HG03175 (cell line): ENCODE results near the gene ARHGAP27.
"Not testable (repeated sequence)": the region's sequence is repeated elsewhere in the genome, so short reads cannot be mapped to it uniquely, and the experiment has no call there.

ENCODE experiments used
- ATAC-seq: cut with Tn5 transposase; IDR thresholded peaks from one replicate; pipeline ENCODE4 v1.9.1; 2021; ENCODE audit warnings: mild to moderate bottlenecking, moderate library complexity; ENCODE audit not compliant: unreplicated experiment

The ARHGAP27 gene

DNA sequence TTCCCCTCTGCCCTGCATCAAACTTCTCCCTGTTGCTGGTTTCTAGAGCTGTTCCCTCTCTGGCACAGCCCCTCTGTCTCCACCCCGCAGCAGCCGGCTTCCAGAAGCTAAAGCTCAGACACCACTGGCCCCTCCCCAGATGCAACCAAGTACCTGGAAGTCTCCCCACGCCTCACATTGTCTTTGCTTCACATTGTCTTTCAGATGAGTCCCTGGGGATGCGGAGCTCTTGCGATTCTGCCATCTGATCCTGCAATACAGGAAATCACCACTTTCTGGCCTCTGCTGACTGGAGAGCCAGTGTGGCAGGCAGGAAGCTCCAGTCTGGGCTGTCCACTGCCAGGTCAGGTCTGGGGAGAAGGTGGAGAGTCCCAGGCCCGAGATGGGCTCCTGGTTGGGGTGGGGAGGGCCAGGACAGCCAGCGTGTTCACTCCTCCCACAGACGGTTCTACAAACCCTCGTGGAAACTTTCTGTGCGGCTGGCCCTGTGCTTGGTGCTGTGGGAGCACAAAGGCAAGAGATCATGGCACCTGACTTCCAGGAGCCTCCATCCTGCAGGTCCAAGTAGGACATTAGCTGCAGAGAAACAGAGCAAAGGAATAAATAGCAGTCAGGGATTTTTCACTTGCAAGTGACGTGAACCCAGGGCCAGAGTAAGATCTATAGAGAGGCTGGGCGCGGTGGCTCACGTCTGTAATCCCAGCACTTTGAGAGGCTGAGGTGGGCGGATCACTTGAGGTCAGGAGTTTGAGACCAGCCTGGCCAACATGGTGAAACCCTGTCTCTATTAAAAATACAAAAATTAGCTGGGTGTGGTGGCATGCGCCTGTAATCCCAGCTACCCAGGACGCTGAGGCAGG, 67.9 kb downstream of the ARHGAP27 start:
- ATAC-seq = no peak

DNA sequence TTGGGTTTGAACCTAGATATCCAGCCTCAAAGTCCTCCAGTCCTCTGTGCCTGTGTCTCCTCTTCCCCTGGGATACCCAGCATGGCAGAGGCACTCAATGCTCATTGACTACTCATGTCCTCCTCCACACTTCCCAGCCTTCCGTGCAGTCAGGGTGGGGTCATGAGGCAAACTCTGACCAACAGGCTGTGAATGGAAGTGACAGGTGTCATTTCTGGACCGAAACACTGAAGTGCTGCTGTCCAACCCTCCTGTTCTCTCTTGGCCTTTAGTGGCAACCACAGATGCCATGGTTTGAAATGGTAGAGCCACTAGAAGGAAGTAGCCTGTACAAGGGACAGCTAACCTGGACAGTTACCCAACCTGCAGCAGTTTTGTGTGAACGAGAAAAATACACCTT, 69.2 kb downstream of the ARHGAP27 start:
- ATAC-seq = no peak

- no peak for ATAC-seq
These were observed 70.7 kb downstream of the ARHGAP27 start for GRCh38 chr17:45361976-45362375.

- no peak for ATAC-seq
These were observed 71.2 kb downstream of the ARHGAP27 start for GRCh38 chr17:45361451-45361850.

DNA sequence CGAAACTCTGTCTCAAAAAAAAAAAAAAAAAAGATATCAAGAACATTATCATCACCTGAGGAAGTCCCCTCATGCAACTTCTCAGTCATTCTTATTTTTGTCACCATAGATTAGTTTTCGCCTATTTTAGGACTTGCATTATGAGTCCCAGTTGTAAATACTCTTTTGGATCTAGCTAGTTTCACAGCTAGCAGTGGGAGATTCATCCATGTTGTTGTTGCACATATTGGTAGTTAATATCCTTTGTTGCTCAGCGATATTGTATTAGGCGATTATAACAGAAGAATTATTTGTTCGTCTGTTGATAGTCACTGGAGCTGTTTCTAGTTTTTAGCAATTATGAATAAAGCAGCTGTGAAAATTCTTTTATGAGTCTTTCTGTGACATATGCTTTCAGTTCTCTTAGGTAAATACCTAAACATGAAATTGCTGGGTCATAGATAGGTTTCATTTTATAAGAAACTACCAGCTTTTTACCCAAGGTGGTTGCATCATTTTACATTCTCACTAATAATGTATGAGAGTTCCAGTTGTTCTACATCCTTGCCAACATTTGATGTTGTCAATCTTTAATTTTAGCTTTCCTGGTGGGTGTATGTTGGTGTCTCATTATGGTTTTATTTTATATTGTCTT, 75.2 kb downstream of the ARHGAP27 start:
- ATAC-seq = no peak

DNA sequence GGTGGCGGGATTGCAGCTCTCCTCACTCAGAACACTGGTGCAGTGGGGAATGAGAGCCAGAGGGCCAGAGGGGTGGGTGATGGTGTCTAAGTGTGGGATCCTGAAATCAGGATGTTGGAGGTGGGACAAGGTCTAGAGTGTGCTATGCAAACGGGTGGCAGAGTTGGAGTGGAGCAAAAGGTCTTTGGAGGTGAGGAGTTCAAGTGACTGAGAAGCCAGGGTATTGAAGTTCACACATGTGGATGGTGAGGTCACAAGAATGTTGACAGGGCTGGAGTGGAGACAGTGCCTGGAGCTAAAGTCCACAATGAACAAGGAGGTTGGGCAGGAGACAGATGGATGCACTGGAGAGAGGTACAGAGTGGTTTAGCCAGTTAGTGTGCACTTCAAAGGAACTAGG, 77.6 kb downstream of the ARHGAP27 start:
- ATAC-seq = no peak

GRCh38 chr17:45353043-45353442, 79.6 kb downstream of the ARHGAP27 start:
- ATAC-seq = no peak

GRCh38 chr17:45351831-45352230, 80.8 kb downstream of the ARHGAP27 start:
- ATAC-seq = no peak

DNA sequence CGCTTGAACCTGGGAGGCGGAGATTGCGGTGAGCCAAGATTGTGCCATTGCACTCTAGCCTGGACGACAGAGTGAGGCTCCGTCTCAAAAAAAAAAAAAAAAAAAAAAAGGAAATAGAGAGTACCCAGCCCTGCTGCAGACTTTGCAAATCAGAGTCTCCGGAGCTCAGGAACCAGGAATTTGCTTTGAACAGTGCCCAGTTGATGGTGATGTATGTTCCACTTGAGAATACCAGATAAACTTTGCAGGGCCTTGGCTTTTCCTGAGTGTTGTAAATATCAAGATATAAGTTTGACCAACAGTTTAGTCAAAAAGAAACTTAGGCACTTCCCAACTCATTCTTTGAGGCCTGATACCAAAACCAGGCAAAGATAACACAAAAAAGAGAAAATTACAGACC, 85.2 kb downstream of the ARHGAP27 start:
- ATAC-seq = no peak

- no peak for ATAC-seq
These were observed 86.3 kb downstream of the ARHGAP27 start for GRCh38 chr17:45346216-45347015.

GRCh38 chr17:45345554-45346215, 87.0 kb downstream of the ARHGAP27 start:
- no peak for ATAC-seq

- ATAC-seq = no peak
These were observed 87.5 kb downstream of the ARHGAP27 start for GRCh38 chr17:45345246-45345553.

- ATAC-seq = not testable (repeated sequence)
These were observed 88.6 kb downstream of the ARHGAP27 start for GRCh38 chr17:45343967-45344664.
